CD4-positive, alpha-beta T cell treated with Interleukin-4 for 1 hour (primary cell): ENCODE measurements around the gene ZFYVE16.
"Not testable (repeated sequence)": the region's sequence is repeated elsewhere in the genome, so short reads cannot be mapped to it uniquely, and the experiment has no call there.

ENCODE experiments used
- DNase-seq, 2 donors: peaks; one replicate each; pipeline ENCODE4 v3.0.0-alpha.2; 2020 to 2022

ZFYVE16 gene

GRCh38 chr5:80491296-80491695, 83.4 kb downstream of the ZFYVE16 start:
- no peak for DNase-seq

GRCh38 chr5:80492741-80493140, 84.9 kb downstream of the ZFYVE16 start:
- DNase-seq, result no peak

GRCh38 chr5:80493443-80493842, 85.6 kb downstream of the ZFYVE16 start:
- DNase-seq, result not testable (repeated sequence)

GRCh38 chr5:80495891-80496290, 88.0 kb downstream of the ZFYVE16 start:
- DNase-seq, result no peak

- no peak for DNase-seq
Measured at GRCh38 chr5:80502800-80503199, 94.9 kb downstream of the ZFYVE16 start.

GRCh38 chr5:80503641-80504040, 95.8 kb downstream of the ZFYVE16 start:
- DNase-seq, result peak in 1 of 2 donors; percentile 26

GRCh38 chr5:80504833-80505232, 97.0 kb downstream of the ZFYVE16 start:
- DNase-seq, result no peak

- DNase-seq, result no peak
Measured at GRCh38 chr5:80507663-80508062, 99.8 kb downstream of the ZFYVE16 start.

- no peak for DNase-seq
Measured at GRCh38 chr5:80508844-80509243, 101.0 kb downstream of the ZFYVE16 start.

GRCh38 chr5:80509362-80509761, 101.5 kb downstream of the ZFYVE16 start:
- DNase-seq, result no peak

GRCh38 chr5:80516826-80517225, 109.0 kb downstream of the ZFYVE16 start:
- DNase-seq, result no peak
